Endothelial cell of umbilical vein (primary cell): ENCODE measurements around the gene KCMF1. TPM values are rescaled to one million over a fixed set of nuclear protein-coding genes. Genes with fewer than 3 reads are reported as not detected.

Experiments used
- BruUV-seq: library from RNA; stranded (reverse); fragments of 400-500 nt; replicated peaks from 2 replicates; lab custom pipeline; 2021; lab: Mats Ljungman, UMichigan
- CTCF ChIA-PET: fragments of 300-600, 350-600 bp; sonication (Branson Sonifier 250); formaldehyde crosslinking; loops from one replicate; lab custom pipeline; 2021; ENCODE audit warnings: antibody characterized with exemption, inconsistent platforms; lab: Charles Lee
- POLR2A ChIA-PET: fragments of 300-600, 350-600 bp; sonication (Branson Sonifier 250); formaldehyde crosslinking; loops from one replicate; lab custom pipeline; 2021; ENCODE audit warnings: antibody characterized with exemption, inconsistent platforms; lab: Charles Lee
- DNase-seq: peaks from one replicate; pipeline ENCODE4 v3.0.0-alpha.2; 2011; ENCODE audit warnings: low read depth, low spot score
- FAIRE-seq: peaks from 2 replicates; lab custom pipeline; 2011; peaks lifted over from hg19 to GRCh38; lab: Jason Lieb, UNC
- H2AFZ ChIP-seq: 2 replicates; pipeline ENCODE4 v1.6.0; 2012; ENCODE audit warnings: low read depth, low read length, control low read depth, inconsistent platforms
- H3K27ac ChIP-seq: 2 replicates; pipeline ENCODE4 v1.5.1; 2011; ENCODE audit warnings: low read depth, mild to moderate bottlenecking, control low read depth, low read length, moderate library complexity; ENCODE audit not compliant: insufficient read depth
- H3K27me3 ChIP-seq, 2 experiments: 2 replicates each; pipeline versions ENCODE4 v1.6.0 to v1.6.1; 2011; ENCODE audit warnings: low read length in 2 of 2, mixed read lengths in 1 of 2; ENCODE audit not compliant: control insufficient read depth in 2 of 2, insufficient read depth in 2 of 2
- H3K36me3 ChIP-seq, 2 experiments: 2 replicates in 1 of 2; 3 replicates in 1 of 2; pipeline ENCODE4 v1.5.1; 2011; ENCODE audit warnings: low read length in 2 of 2, mild to moderate bottlenecking in 1 of 2, moderate library complexity in 1 of 2; ENCODE audit not compliant: control insufficient read depth in 2 of 2, insufficient read depth in 2 of 2; ENCODE audit errors: extremely low read depth in 1 of 2
- H3K4me1 ChIP-seq: 3 replicates; pipeline ENCODE4 v1.5.1; 2011; ENCODE audit warnings: mild to moderate bottlenecking, low read length; ENCODE audit not compliant: control insufficient read depth, insufficient read depth; ENCODE audit errors: extremely low read depth
- H3K4me2 ChIP-seq: 2 replicates; pipeline ENCODE4 v1.6.1; 2011; ENCODE audit warnings: low read length, control low read depth, mixed read lengths; ENCODE audit not compliant: insufficient read depth
- H3K4me3 ChIP-seq, 3 experiments: fragments of 200-600 bp in 1 of 3; sonication (generic), shearing (Covaris generic) in 1 of 3; replicated peaks in 1 of 3; 2 replicates each; pipeline ENCODE4 v1.5.1; 2011 to 2016; ENCODE audit warnings: control low read depth in 3 of 3, low read length in 3 of 3, mild to moderate bottlenecking in 2 of 3, inconsistent platforms in 1 of 3, low read depth in 1 of 3, moderate library complexity in 1 of 3; ENCODE audit not compliant: insufficient read depth in 1 of 3
- H3K79me2 ChIP-seq: 2 replicates; pipeline ENCODE4 v1.6.0; 2012; ENCODE audit warnings: low read length, inconsistent platforms; ENCODE audit not compliant: control insufficient read depth, insufficient read depth
- H3K9ac ChIP-seq: replicated peaks from 2 replicates; pipeline ENCODE3; 2011; ENCODE audit warnings: low read length, control low read depth; ENCODE audit not compliant: insufficient read depth; ENCODE audit errors: extremely low read depth
- H3K9me1 ChIP-seq: replicated peaks from 3 replicates; pipeline ENCODE4 v1.6.0; 2011; ENCODE audit warnings: mild to moderate bottlenecking, low read length; ENCODE audit not compliant: control insufficient read depth, insufficient read depth; ENCODE audit errors: extremely low read depth
- H3K9me3 ChIP-seq: replicated peaks from 2 replicates; pipeline ENCODE4 v1.5.1; 2012; ENCODE audit warnings: low read length, inconsistent platforms; ENCODE audit not compliant: control insufficient read depth, insufficient read depth
- H4K20me1 ChIP-seq: replicated peaks from 2 replicates; pipeline ENCODE3; 2011; ENCODE audit warnings: mild to moderate bottlenecking, low read length; ENCODE audit not compliant: control insufficient read depth, insufficient read depth; ENCODE audit errors: extremely low read depth
- EZH2 ChIP-seq: IDR thresholded peaks from 2 replicates; pipeline ENCODE4 v1.6.1; 2012; ENCODE audit warnings: borderline replicate concordance, low read depth, mild to moderate bottlenecking, moderate library complexity, low read length, inconsistent platforms; ENCODE audit not compliant: severe bottlenecking
- FOS ChIP-seq: IDR thresholded peaks from 2 replicates; pipeline ENCODE4 v1.6.1; 2011; ENCODE audit warnings: mild to moderate bottlenecking, low read length, moderate library complexity, borderline replicate concordance; ENCODE audit not compliant: insufficient read depth
- GATA2 ChIP-seq: IDR thresholded peaks from 2 replicates; pipeline ENCODE4 v1.7.0; 2011; ENCODE audit warnings: low read depth, mild to moderate bottlenecking, moderate library complexity, mixed read lengths, low read length; ENCODE audit not compliant: insufficient read length, insufficient read depth
- JUN ChIP-seq: IDR thresholded peaks from 2 replicates; pipeline ENCODE4 v1.6.1; 2011; ENCODE audit warnings: borderline replicate concordance, low read depth; ENCODE audit not compliant: insufficient read length, insufficient read depth
- POLR2A ChIP-seq: IDR thresholded peaks from 2 replicates; pipeline ENCODE4 v1.6.1; 2012; ENCODE audit warnings: low read depth, mild to moderate bottlenecking, control low read depth, low read length
- POLR2AphosphoS5 ChIP-seq: IDR thresholded peaks from 2 replicates; pipeline ENCODE4 v1.6.1; 2012; ENCODE audit warnings: low read depth, mild to moderate bottlenecking, control low read depth, low read length, moderate library complexity; ENCODE audit not compliant: insufficient read depth
- dilution Hi-C: fragments of 300-500 bp; cut with MboI; formaldehyde crosslinking; loops from one replicate; pipeline ENCODE4 v1.15.0; 2019; ENCODE audit warnings: low sequenced_read_pairs; ENCODE audit not compliant: extremely low pct_ligation_motif_present
- intact Hi-C: fragments of 100-400 bp; cut with micrococcal nuclease; formaldehyde crosslinking; loops from one replicate; pipeline ENCODE4 v1.10.0; 2022
- polyA plus RNA-seq, 4 experiments: library from polyadenylated mRNA; depleted of rRNA in 3 of 4; stranded (reverse) in 3 of 4; unstranded in 1 of 4; fragments of >200 nt; gene quantifications; 2 replicates each; pipeline versions ENCODE4 v1.2.1 to v1.2.3, GENCODE V29; 2011 to 2012; ENCODE audit warnings: missing spikeins in 1 of 4
- total RNA-seq: library from RNA; stranded (reverse); gene quantifications from 2 replicates; pipeline ENCODE4 v1.2.3, GENCODE V29; 2021
- TF ChIP-seq, protein P1 (sequence below), 2 donors: IDR thresholded peaks; 1 replicate in 1 of 2; 2 replicates in 1 of 2; pipeline ENCODE4 v1.5.1; 2011; ENCODE audit warnings: low read length in 2 of 2, mild to moderate bottlenecking in 2 of 2, moderate library complexity in 2 of 2, control low read depth in 1 of 2, inconsistent platforms in 1 of 2, low read depth in 1 of 2; ENCODE audit not compliant: insufficient read depth in 1 of 2; ENCODE audit errors: extremely low read depth in 1 of 2
- TF ChIP-seq, protein P2 (sequence below): IDR thresholded peaks from 2 replicates; pipeline ENCODE4 v1.6.1; 2011; ENCODE audit not compliant: insufficient read depth, insufficient read length

The KCMF1 gene
- total and polyA plus RNA-seq, 2 donors (not counting 3 experiments of a cell fraction or from before 2014, with no cell fraction given) = 49.3 to 78.4 TPM

DNA sequence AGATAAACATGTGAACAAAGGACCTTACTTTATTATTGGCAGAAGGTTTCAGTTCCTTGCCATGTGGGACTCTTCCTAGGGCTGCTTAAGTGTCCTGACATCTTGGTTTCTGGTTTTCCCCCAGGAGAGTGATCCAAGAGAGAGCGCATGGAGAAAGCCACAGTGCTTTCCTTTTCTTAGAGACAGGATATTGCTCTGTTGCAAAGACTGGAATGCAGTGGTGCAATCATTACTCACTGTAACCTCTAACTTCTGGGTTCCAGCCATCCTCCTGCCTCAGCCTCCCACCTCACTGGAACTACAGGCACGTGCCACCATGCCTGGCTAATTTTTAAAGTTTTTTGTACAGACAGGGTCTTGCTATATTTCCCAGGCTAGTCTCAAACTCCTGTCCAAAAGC, 124.1 kb downstream of the KCMF1 start:
- peaks cover 3 to 6% of the 10 kb centered on the region in 2 experiments for H3K27me3 ChIP-seq
- no TSS peak for BruUV-seq
- no peaks in the 10 kb centered on the region for H3K4me1 ChIP-seq
- no peak for TF ChIP-seq GATA2
- TF ChIP-seq JUN = no peak
- TF ChIP-seq, protein P1, sequence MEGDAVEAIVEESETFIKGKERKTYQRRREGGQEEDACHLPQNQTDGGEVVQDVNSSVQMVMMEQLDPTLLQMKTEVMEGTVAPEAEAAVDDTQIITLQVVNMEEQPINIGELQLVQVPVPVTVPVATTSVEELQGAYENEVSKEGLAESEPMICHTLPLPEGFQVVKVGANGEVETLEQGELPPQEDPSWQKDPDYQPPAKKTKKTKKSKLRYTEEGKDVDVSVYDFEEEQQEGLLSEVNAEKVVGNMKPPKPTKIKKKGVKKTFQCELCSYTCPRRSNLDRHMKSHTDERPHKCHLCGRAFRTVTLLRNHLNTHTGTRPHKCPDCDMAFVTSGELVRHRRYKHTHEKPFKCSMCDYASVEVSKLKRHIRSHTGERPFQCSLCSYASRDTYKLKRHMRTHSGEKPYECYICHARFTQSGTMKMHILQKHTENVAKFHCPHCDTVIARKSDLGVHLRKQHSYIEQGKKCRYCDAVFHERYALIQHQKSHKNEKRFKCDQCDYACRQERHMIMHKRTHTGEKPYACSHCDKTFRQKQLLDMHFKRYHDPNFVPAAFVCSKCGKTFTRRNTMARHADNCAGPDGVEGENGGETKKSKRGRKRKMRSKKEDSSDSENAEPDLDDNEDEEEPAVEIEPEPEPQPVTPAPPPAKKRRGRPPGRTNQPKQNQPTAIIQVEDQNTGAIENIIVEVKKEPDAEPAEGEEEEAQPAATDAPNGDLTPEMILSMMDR (IDR thresholded peaks at IDR 0.05; ENCODE audit: extremely low read depth in 1 of 2, insufficient read depth in 1 of 2, low read depth in 1 of 2, low read length in 2 of 2) = no peak
- TF ChIP-seq, protein P2, sequence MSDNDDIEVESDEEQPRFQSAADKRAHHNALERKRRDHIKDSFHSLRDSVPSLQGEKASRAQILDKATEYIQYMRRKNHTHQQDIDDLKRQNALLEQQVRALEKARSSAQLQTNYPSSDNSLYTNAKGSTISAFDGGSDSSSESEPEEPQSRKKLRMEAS = no peak
- TF ChIP-seq EZH2 = no peak
- no peak for TF ChIP-seq FOS
- TF ChIP-seq POLR2AphosphoS5 = no peak
- TF ChIP-seq POLR2A = no peak
- H3K79me2 ChIP-seq = no peaks in the 10 kb centered on the region
- ChIA-PET POLR2A (interaction anchor here (0.7 kb wide), 1 partner anchor 20 kb away, joined by 6 read pairs; no protein-coding TSS in a partner anchor), CTCF (interaction anchor here (0.7 kb wide), 1 partner anchor 48 kb away, joined by 3 read pairs; no protein-coding TSS in a partner anchor)
- DNase-seq (no peak), FAIRE-seq (no peak)
- no peak overlapping the region for H3K27ac ChIP-seq
- no peak overlapping the region for H3K9ac ChIP-seq
- H3K9me3 ChIP-seq = no peaks in the 10 kb centered on the region
- H3K4me2 ChIP-seq = no peak overlapping the region
- no peaks in the 10 kb centered on the region for H4K20me1 ChIP-seq
- intact Hi-C loops = no loop called here
- H3K9me1 ChIP-seq = no peaks in the 10 kb centered on the region
- H3K4me3 ChIP-seq = no peak overlapping the region
- no peak overlapping the region for H2AFZ ChIP-seq
- no peaks in the 10 kb centered on the region for H3K36me3 ChIP-seq
- dilution Hi-C loops = no loop called here
